ENCODE data around the gene REXO4. TPM values are rescaled to one million over a fixed set of nuclear protein-coding genes. Genes with fewer than 3 reads are reported as not detected.
A peak's percentile ranks its signal among the peaks of the same experiment; 100 is the strongest.

REXO4 gene
- total and polyA plus RNA-seq, 9 of the 15 experiments (the other 6 are each of a cell fraction or from before 2014, with no cell fraction given) = 3.4 to 72.9 (median 31.1) TPM

GRCh38 chr9:133384736-133385321 lies 33.0 kb downstream of the REXO4 start:
- ChIA-PET CTCF (ENCODE audit: low intra/inter-chr PET ratio) (no interaction called here), POLR2A (interaction anchor here (0.6 to 2.9 kb wide), 6 partner anchors 8 to 37 kb away, joined by 3 to 13 read pairs (median 4); partner anchors contain the start of genes MED22 and STKLD1)
- Histone ChIP-seq H3K4me2 (ENCODE audit: insufficient read depth, low read length) (no peak overlapping the region), H3K9me3 (replicated peaks; ENCODE audit: control insufficient read depth, insufficient read depth, low read depth, low read length) (peaks cover 5% of the 10 kb centered on the region), H2AFZ (ENCODE audit: low read depth, low read length) (no peak overlapping the region), H3K27me3 (ENCODE audit: control insufficient read depth in 2 of 2, insufficient read depth in 2 of 2, low read length in 2 of 2) (peaks cover 22 to 45% of the 10 kb centered on the region in 2 experiments; a peak in 4 of 5 replicates), H3K27ac (ENCODE audit: extremely low read depth, low read depth, low read length) (no peak overlapping the region), H3K4me3 (no peak overlapping the region), H3K79me2 (ENCODE audit: control insufficient read depth, insufficient read depth, low read length) (no peaks in the 10 kb centered on the region), H3K9ac (ENCODE audit: insufficient read depth in 1 of 2, low read depth in 2 of 2, low read length in 2 of 2) (peak overlapping the region in 1 of 2 experiments; percentile 14; a peak in 1 of 4 replicates), H3K36me3 (ENCODE audit: control insufficient read depth, insufficient read depth, low read length) (no peaks in the 10 kb centered on the region), H3K4me1 (replicated peaks in 1 of 2; ENCODE audit: control insufficient read depth in 2 of 2, insufficient read depth in 2 of 2, low read length in 2 of 2) (peaks cover 0 to 14% of the 10 kb centered on the region in 2 experiments; a peak in 2 of 5 replicates), H3K9me1 (ENCODE audit: control insufficient read depth, insufficient read depth, low read length) (no peaks in the 10 kb centered on the region), H4K20me1 (replicated peaks; ENCODE audit: control insufficient read depth, insufficient read depth, low read length) (no peaks in the 10 kb centered on the region; the same call in 1 of the 2 replicates)
- in situ Hi-C loops (cut with MboI) = no loop called here
- FAIRE-seq (peak; percentile 32), DNase-seq (ENCODE audit: extremely low read depth in 1 of 4, low spot score in 3 of 4) (no peak), ATAC-seq (no peak)
- no TSS peak for BruUV-seq (replicated peaks)
- 36% methylated on average over 17 of the region's 17 CpGs for WGBS (ENCODE audit: insufficient coverage, low coverage, missing lambda C conversion rate)
- intact Hi-C loops (cut with micrococcal nuclease) = no loop called here
- TF ChIP-seq ZBTB26 (CRISPR knock-in tag; IDR thresholded peaks at IDR 0.05) (no peak), GABPB2 (CRISPR knock-in tag; conservative IDR thresholded peaks at IDR 0.05) (no peak), PBX2 (CRISPR knock-in tag; IDR thresholded peaks at IDR 0.05; ENCODE audit: low read depth) (no peak), PBX2 (tag; conservative IDR thresholded peaks at IDR 0.05; ENCODE audit: low read depth) (no peak), ZBTB34 (CRISPR knock-in tag; IDR thresholded peaks at IDR 0.05) (no peak), HNRNPK (IDR thresholded peaks at IDR 0.05; ENCODE audit: low read depth, low read length, poor library complexity, severe bottlenecking) (no peak), POLR3A (IDR thresholded peaks at IDR 0.05; ENCODE audit: borderline replicate concordance, extremely low read depth, insufficient read depth, insufficient read length) (no peak), POLR2B (IDR thresholded peaks at IDR 0.05; ENCODE audit: low read depth, partially characterized antibody) (no peak), HBP1 (CRISPR knock-in tag; IDR thresholded peaks at IDR 0.05) (no peak), FOXK2 (conservative IDR thresholded peaks at IDR 0.05 in 1 of 2, IDR thresholded peaks at IDR 0.05 in 1 of 2; ENCODE audit: low read depth in 2 of 2) (no peak)
